Fibroblast of pulmonary artery (primary cell): ENCODE measurements around the gene TLE6.

Experiments
- DNase-seq: peaks from one replicate; pipeline ENCODE4 v3.0.0-alpha.2; 2010; ENCODE audit warnings: low read depth
- H3K4me3 ChIP-seq: replicated peaks from 2 replicates; pipeline ENCODE4 v1.5.1; 2011; ENCODE audit warnings: low read depth, mild to moderate bottlenecking, control low read depth, low read length, moderate library complexity
- TF ChIP-seq, protein P1 (sequence below): IDR thresholded peaks from 2 replicates; pipeline ENCODE4 v1.5.1; 2011; ENCODE audit warnings: mild to moderate bottlenecking, control low read depth, low read length, inconsistent platforms; ENCODE audit errors: missing control alignments

TLE6 gene

DNA sequence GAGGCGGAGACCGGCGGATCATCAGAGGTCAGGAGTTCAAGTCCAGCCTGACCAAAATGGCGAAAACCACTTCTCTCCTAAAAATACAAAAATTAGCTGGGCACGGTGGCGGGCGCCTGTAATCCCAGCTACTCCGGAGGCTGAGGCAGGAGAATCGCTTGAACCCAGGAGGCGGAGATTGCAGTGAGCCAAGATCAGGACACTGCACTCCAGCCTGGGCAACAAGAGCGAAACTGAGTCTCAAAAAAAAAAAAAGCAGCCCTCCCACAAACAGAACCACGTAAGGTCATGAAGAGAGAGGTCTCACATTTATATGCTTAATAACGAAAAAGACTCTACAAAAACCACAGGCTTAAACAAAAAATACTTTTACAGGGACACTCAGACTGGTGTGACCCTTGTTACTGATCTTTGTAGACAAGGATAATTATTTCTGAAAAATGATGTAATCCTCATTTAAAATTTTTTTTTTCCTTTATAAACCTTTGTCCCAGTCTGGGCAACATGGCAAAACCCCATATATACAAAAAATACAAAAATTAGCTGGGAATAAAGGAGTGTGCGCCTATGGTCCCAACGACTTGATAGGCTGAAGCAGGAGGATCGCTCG, 31.7 kb upstream of the TLE6 start:
- no peak for DNase-seq
- H3K4me3 ChIP-seq: peak overlapping the region; percentile 83
- TF ChIP-seq, protein P1, sequence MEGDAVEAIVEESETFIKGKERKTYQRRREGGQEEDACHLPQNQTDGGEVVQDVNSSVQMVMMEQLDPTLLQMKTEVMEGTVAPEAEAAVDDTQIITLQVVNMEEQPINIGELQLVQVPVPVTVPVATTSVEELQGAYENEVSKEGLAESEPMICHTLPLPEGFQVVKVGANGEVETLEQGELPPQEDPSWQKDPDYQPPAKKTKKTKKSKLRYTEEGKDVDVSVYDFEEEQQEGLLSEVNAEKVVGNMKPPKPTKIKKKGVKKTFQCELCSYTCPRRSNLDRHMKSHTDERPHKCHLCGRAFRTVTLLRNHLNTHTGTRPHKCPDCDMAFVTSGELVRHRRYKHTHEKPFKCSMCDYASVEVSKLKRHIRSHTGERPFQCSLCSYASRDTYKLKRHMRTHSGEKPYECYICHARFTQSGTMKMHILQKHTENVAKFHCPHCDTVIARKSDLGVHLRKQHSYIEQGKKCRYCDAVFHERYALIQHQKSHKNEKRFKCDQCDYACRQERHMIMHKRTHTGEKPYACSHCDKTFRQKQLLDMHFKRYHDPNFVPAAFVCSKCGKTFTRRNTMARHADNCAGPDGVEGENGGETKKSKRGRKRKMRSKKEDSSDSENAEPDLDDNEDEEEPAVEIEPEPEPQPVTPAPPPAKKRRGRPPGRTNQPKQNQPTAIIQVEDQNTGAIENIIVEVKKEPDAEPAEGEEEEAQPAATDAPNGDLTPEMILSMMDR: no peak

- peak; percentile 71 for DNase-seq
- TF ChIP-seq, protein P1: no peak
- H3K4me3 ChIP-seq: peak overlapping the region; percentile 87
Measured at GRCh38 chr19:2949939-2950285, 27.5 kb upstream of the TLE6 start.

GRCh38 chr19:2950286-2951124, 26.9 kb upstream of the TLE6 start:
- TF ChIP-seq, protein P1: no peak
- H3K4me3 ChIP-seq: peak overlapping the region; percentile 87
- DNase-seq: peak; percentile 100

- TF ChIP-seq, protein P1: no peak
- no peak overlapping the region for H3K4me3 ChIP-seq
- DNase-seq: no peak
Measured at GRCh38 chr19:2952953-2953481, 24.3 kb upstream of the TLE6 start.

DNA sequence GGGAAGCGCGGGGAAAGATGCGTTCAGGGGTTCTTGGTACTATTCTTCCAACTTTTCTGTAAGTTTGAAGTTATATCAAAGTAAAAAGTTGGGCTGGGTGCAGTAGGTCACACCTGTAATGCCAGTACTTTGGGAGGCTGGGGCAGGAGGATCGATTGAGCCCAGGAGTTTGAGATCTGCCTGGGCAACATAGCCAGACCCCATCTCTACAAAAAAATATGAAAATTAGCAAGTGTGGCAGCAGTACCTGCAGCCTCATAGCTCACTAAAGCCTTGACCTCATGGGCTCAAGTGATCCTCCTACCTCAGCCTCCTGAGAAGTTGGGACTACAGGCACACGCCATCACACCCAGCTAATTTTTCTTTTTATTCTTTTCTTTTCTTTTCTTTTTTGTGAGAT, 20.2 kb upstream of the TLE6 start:
- no peak for DNase-seq
- TF ChIP-seq, protein P1: no peak
- H3K4me3 ChIP-seq: no peak overlapping the region

GRCh38 chr19:2960120-2960519, 17.2 kb upstream of the TLE6 start:
- no peak for DNase-seq
- TF ChIP-seq, protein P1: no peak
- H3K4me3 ChIP-seq: no peak overlapping the region
